ENCODE measurements around the gene AOPEP.

The AOPEP gene

DNA sequence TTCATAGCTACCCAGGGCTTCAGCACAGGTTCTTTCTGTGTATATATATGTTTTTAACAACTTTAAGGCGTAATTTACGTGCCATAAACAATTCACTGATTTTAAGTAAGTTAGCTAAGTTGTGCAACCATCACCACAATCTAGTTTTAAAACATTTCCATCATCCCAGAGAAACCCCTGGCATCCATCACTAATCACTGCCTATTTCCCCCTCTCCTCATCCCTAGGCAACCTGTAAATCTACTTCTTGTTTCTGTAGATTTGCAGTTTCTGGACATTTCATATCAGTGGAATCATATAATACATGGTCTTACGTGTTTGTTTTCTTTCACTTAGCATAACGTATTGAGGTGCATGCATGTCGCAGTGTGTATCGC lies 299.6 kb downstream of the AOPEP start:
- H3K4me1 ChIP-seq = peaks cover 0 to 100% (median 88%) of the 10 kb centered on the region in 4 donors
- H3K27ac ChIP-seq = peak overlapping the region; percentile 81 to 99
- H3K9me3 ChIP-seq = no peaks in the 10 kb centered on the region
- H3K27me3 ChIP-seq = no peaks in the 10 kb centered on the region
- peaks cover 10 to 20% (median 11%) of the 10 kb centered on the region in 3 donors for H3K36me3 ChIP-seq
- TF ChIP-seq, protein P1, sequence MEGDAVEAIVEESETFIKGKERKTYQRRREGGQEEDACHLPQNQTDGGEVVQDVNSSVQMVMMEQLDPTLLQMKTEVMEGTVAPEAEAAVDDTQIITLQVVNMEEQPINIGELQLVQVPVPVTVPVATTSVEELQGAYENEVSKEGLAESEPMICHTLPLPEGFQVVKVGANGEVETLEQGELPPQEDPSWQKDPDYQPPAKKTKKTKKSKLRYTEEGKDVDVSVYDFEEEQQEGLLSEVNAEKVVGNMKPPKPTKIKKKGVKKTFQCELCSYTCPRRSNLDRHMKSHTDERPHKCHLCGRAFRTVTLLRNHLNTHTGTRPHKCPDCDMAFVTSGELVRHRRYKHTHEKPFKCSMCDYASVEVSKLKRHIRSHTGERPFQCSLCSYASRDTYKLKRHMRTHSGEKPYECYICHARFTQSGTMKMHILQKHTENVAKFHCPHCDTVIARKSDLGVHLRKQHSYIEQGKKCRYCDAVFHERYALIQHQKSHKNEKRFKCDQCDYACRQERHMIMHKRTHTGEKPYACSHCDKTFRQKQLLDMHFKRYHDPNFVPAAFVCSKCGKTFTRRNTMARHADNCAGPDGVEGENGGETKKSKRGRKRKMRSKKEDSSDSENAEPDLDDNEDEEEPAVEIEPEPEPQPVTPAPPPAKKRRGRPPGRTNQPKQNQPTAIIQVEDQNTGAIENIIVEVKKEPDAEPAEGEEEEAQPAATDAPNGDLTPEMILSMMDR (IDR thresholded peaks at IDR 0.05) = no peak
- peak overlapping the region in 1 of 2 donors; percentile 3 for H3K4me3 ChIP-seq
- intact Hi-C loops (cut with DNase I; ENCODE audit: low total_unique reads) = loop anchor here (2.0 kb wide), 1 partner anchor 21 kb away; no protein-coding TSS in a partner anchor
- DNase-seq = no peak

DNA sequence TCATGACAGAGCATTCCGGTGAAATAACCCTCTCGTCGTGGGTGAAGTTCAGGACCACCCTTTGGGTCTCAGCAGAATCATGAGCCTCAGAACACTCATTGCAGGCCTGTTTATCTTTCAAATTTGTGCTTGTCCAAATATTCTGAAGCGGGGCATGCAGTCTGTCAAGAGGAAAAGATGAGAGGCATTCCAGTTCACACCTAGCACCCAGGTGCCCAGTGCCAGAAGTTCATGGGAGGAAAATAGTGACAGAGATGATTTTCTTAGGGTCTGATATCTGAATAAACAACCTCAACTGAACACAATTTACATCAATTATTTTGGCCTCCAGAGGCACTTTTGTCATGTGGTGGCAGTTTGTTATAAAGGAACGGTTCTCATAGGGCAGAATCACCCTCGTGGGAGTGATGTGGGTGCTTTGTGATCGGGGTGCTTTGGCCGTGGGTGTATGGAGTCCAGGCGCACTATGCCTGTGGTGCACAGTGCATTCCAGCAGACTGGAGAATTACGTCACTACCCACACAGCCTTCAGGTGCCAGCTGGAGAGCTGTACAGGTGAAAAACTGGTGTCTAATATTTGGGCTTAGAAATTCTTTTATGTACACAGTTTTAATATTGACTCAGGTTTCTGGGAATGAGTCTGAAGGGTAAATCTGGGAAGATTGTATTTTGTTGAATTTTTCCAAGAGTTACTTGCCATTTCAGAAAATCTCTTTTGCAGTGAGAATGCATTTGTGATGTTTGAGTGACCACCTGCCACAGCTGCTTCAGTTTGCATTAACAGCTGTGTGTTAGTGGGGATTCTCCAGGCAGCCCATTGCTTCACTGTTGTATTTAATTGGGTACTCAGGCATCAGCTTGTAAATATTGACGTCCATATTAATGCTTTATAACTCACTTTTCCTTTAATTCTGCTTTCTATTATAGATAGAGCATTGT lies 301.7 kb downstream of the AOPEP start:
- Histone ChIP-seq H3K27me3 (no peaks in the 10 kb centered on the region), H3K4me3 (no peak overlapping the region), H3K36me3 (peaks cover 0 to 8% (median 0%) of the 10 kb centered on the region in 3 donors), H3K4me1 (peaks cover 0 to 100% (median 89%) of the 10 kb centered on the region in 4 donors), H3K27ac (peak overlapping the region; percentile 81 to 99), H3K9me3 (no peaks in the 10 kb centered on the region)
- intact Hi-C loops (cut with DNase I; ENCODE audit: low total_unique reads) = loop anchor here (2.0 kb wide), 1 partner anchor 19 kb away; no protein-coding TSS in a partner anchor
- TF ChIP-seq, protein P1 (IDR thresholded peaks at IDR 0.05) = no peak
- DNase-seq = no peak

DNA sequence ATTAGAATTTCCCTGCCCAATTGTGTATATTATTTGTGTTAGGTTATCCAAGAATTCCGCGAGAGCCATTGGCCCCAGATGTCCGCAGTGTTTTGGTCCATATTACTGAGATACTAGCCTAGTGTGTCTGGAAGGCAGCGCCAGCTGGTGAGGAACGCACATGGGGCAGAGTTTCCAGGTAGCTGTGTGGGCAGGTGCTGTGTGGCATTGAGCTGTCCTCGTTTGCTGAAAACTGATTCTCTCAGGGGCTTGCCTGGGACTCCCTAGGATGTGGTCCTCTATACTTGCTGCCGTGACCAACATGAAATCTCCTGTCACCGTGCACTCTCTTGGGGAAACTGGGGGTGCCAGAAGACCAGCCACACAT lies 302.3 kb downstream of the AOPEP start:
- intact Hi-C loops (cut with DNase I; ENCODE audit: low total_unique reads) = no loop called here
- Histone ChIP-seq H3K27me3 (no peaks in the 10 kb centered on the region), H3K9me3 (no peaks in the 10 kb centered on the region), H3K4me1 (peaks cover 0 to 100% (median 85%) of the 10 kb centered on the region in 4 donors), H3K27ac (peak overlapping the region; percentile 81 to 99), H3K36me3 (peaks cover 0 to 8% (median 0%) of the 10 kb centered on the region in 3 donors), H3K4me3 (peak overlapping the region in 1 of 2 donors; percentile 4)
- TF ChIP-seq, protein P1 (IDR thresholded peaks at IDR 0.05) = no peak
- no peak for DNase-seq

DNA sequence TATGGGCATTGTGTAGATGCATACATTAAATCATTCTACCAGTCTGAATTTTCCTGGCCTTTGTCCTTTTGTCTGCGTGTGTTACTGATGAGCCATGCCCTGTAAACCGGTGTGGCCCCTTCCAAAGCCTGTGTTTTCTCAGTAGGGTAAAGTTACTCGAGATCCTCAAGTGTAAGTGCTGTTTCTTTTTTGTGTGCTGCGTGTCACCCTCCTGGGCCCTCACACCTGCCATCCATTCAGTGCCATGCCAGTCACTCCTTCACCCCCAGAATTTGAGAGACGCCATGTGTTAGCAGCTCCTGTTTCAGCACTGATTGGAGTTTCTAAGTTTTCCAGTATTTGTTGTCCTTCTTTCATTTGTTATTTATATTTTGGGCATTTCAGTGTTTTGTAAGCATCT lies 302.8 kb downstream of the AOPEP start:
- no peak for DNase-seq
- Histone ChIP-seq H3K9me3 (no peaks in the 10 kb centered on the region), H3K4me3 (peak overlapping the region in 1 of 2 donors; percentile 4), H3K36me3 (peaks cover 0 to 8% (median 0%) of the 10 kb centered on the region in 3 donors), H3K27me3 (no peaks in the 10 kb centered on the region), H3K4me1 (peaks cover 0 to 100% (median 82%) of the 10 kb centered on the region in 4 donors), H3K27ac (peak overlapping the region; percentile 81 to 99)
- TF ChIP-seq, protein P1 (IDR thresholded peaks at IDR 0.05) = no peak
- intact Hi-C loops (cut with DNase I; ENCODE audit: low total_unique reads) = no loop called here

DNA sequence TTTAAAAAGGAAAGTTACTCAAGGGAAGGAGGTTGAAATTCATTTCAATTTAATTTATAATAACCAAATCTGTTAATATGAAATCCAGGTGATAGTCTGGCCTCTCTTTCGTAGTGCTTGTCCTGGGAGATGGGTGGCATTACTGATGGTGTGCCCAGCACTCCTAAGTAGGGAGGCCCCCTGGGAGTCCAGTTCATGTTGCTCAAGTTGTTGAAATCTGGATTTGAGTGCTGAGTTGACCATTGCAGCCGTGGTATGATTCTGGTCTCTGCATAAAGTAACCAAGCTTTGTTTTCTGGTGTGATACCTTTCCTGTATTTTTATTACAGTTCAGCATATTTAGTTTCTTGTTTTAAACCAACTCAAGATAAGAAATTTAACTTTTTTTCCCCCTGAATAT lies 303.2 kb downstream of the AOPEP start:
- Histone ChIP-seq H3K36me3 (peaks cover 0 to 8% (median 0%) of the 10 kb centered on the region in 3 donors), H3K9me3 (no peaks in the 10 kb centered on the region), H3K4me3 (no peak overlapping the region), H3K27me3 (no peaks in the 10 kb centered on the region), H3K27ac (peak overlapping the region; percentile 81 to 99), H3K4me1 (peaks cover 0 to 100% (median 80%) of the 10 kb centered on the region in 4 donors)
- intact Hi-C loops (cut with DNase I; ENCODE audit: low total_unique reads) = no loop called here
- no peak for DNase-seq
- TF ChIP-seq, protein P1 (IDR thresholded peaks at IDR 0.05) = no peak

Data from tibial artery (tissue), 4 donors.